Measurements from ENCODE around the gene HSPA12B.

GRCh38 chr20:3783511-3784195, 51.2 kb downstream of the HSPA12B start:
- TF ChIP-seq, protein P1, sequence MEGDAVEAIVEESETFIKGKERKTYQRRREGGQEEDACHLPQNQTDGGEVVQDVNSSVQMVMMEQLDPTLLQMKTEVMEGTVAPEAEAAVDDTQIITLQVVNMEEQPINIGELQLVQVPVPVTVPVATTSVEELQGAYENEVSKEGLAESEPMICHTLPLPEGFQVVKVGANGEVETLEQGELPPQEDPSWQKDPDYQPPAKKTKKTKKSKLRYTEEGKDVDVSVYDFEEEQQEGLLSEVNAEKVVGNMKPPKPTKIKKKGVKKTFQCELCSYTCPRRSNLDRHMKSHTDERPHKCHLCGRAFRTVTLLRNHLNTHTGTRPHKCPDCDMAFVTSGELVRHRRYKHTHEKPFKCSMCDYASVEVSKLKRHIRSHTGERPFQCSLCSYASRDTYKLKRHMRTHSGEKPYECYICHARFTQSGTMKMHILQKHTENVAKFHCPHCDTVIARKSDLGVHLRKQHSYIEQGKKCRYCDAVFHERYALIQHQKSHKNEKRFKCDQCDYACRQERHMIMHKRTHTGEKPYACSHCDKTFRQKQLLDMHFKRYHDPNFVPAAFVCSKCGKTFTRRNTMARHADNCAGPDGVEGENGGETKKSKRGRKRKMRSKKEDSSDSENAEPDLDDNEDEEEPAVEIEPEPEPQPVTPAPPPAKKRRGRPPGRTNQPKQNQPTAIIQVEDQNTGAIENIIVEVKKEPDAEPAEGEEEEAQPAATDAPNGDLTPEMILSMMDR (IDR thresholded peaks at IDR 0.05; ENCODE audit: poor library complexity) = no peak
- TF ChIP-seq EZH2 (IDR thresholded peaks at IDR 0.05; ENCODE audit: borderline replicate concordance) = no peak

All from hepatocyte (in vitro differentiated cells).